Astrocyte of the cerebellum (primary cell): Measurements from ENCODE around the gene NR0B1.

Experiments used
- DNase-seq: peaks from one replicate; pipeline ENCODE4 v3.0.0-alpha.2; 2011; ENCODE audit warnings: low read depth
- H3K4me3 ChIP-seq: 2 replicates; pipeline ENCODE4 v1.5.1; 2011; ENCODE audit warnings: mild to moderate bottlenecking, low read depth, low read length, moderate library complexity
- CTCF ChIP-seq: IDR thresholded peaks from 2 replicates; pipeline ENCODE4 v1.5.1; 2012; ENCODE audit warnings: low read length, low read depth, moderate library complexity, mild to moderate bottlenecking; ENCODE audit errors: missing control alignments
- in situ Hi-C: cut with HindIII; loops from 2 replicates; pipeline ENCODE4 v1.10.0; 2017; ENCODE audit warnings: low sequenced_read_pairs

The NR0B1 gene

DNA sequence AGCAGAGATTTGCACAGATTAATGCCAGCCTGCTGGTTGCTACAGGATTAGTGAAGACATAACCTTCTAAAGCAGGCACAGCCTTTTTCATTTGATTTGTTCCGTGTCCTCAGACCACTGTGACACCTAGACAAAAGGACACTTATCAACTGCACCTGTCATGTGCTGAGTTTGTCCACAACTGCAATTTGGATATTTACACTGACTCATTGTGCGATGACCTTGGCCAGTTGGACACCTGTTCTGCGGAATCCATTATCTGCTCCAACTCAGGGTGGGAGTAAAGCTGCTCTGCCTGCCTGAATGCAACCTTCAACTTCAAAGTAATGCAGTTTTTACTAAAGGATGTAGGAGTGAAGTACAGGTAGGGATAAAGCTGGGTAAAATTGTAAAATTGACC, 4.1 kb upstream of the NR0B1 start:
- in situ Hi-C loops: no loop called here
- TF ChIP-seq CTCF: no peak
- no peak overlapping the region for H3K4me3 ChIP-seq
- no peak for DNase-seq

DNA sequence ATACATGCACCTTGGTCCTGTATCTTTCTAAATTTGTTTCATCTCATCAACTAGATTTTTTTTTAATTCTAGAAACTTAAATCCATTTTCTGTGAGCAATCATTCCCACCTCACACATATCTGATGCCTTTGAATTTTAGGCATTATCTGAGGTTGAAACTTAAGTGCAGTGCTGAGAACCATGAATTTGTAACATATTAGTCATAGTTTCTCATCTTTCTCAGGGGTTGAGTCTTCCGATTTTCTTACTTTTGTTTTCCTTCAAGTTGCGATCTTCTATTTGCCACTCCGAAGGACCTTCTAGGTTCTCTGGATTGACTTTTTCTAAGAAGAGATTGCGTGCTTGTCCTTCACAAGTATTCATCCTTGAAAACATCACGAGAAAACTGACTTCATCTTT, 3.7 kb upstream of the NR0B1 start:
- TF ChIP-seq CTCF: no peak
- in situ Hi-C loops: no loop called here
- no peak for DNase-seq
- H3K4me3 ChIP-seq: no peak overlapping the region

GRCh38 chrX:30310429-30311206, 1.4 kb upstream of the NR0B1 start:
- no peak for TF ChIP-seq CTCF
- in situ Hi-C loops: no loop called here
- DNase-seq: no peak
- H3K4me3 ChIP-seq: no peak overlapping the region

GRCh38 chrX:30308263-30309138, 689 bp downstream of the NR0B1 start:
- no peak for DNase-seq
- TF ChIP-seq CTCF: peak; percentile 18
- in situ Hi-C loops: no loop called here
- H3K4me3 ChIP-seq: peak overlapping the region; percentile 25

DNA sequence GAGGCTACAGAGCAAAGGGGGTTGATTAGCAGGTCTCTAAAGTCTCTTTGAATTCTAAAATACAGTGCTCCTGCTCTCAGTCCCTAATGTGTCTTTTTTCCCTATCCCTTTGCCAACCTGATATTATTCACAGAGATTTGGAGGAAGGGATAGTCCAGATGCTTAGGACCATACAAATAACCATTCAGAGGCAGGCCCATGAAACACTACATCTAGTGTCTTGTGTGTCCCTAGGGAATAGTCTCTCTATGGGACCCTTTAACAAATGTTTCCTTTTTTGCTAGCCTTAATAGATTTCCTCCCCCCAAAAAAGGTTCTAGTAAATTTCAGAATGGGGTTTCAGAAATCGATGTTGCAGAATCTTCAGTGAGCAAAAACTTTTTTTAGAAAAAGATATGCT, 1.7 kb downstream of the NR0B1 start:
- no peak for TF ChIP-seq CTCF
- H3K4me3 ChIP-seq: no peak overlapping the region
- no peak for DNase-seq
- in situ Hi-C loops: no loop called here

DNA sequence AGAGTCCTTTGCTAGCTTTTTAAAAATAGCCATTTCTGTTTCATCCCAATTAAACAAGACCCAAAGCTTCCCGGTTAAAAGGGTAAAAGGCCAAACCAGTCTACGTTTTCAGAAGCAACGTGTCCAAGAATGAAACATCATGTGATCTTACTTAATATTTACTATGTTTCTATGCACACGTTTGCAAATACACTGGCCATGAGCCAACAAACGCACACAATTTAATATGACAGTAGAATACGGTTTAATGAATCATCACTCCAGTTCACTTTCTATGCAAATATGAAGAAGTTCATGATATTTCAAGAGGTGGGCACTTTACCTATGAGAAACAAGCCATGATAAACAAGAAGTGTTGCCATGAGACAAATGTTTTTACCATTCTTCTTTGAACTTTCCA, 4.3 kb downstream of the NR0B1 start:
- DNase-seq: no peak
- no peak overlapping the region for H3K4me3 ChIP-seq
- TF ChIP-seq CTCF: no peak
- in situ Hi-C loops: no loop called here
